Esophagus squamous epithelium (tissue), 4 donors: Measurements from ENCODE around the gene ZDHHC14.

Source experiments
- CTCF ChIP-seq, 6 experiments: fragments of 450-650 bp in 4 of 6; fragments of 200-600 bp in 2 of 6; sonication (generic) in 2 of 6; IDR thresholded peaks; one replicate each; pipeline ENCODE4 v1.5.1; 2016 to 2019; ENCODE audit warnings: antibody characterized with exemption in 6 of 6, mild to moderate bottlenecking in 4 of 6, moderate library complexity in 4 of 6
- POLR2A ChIP-seq, 4 donors: fragments of 450-650 bp; IDR thresholded peaks; one replicate each; pipeline ENCODE4 v1.6.1; 2017; ENCODE audit warnings: antibody characterized with exemption in 4 of 4, mild to moderate bottlenecking in 4 of 4, moderate library complexity in 3 of 4

- TF ChIP-seq POLR2A (IDR thresholded peaks at IDR 0.05) (no peak), CTCF (IDR thresholded peaks at IDR 0.05) (no peak)
Measured at GRCh38 chr6:157539900-157540752, 159.1 kb downstream of the ZDHHC14 start.
